HL-60 (cell line): ENCODE measurements around the gene IFNE.

Experiments
- POLR2AphosphoS5 ChIP-seq: IDR thresholded peaks from 2 replicates; pipeline ENCODE4 v1.6.1; 2012; ENCODE audit warnings: low read depth
- TF ChIP-seq, protein P1 (sequence below): IDR thresholded peaks from one replicate; pipeline ENCODE4 v1.5.1; 2011; ENCODE audit warnings: low read length, control low read depth, inconsistent platforms; ENCODE audit not compliant: insufficient read depth

DNA sequence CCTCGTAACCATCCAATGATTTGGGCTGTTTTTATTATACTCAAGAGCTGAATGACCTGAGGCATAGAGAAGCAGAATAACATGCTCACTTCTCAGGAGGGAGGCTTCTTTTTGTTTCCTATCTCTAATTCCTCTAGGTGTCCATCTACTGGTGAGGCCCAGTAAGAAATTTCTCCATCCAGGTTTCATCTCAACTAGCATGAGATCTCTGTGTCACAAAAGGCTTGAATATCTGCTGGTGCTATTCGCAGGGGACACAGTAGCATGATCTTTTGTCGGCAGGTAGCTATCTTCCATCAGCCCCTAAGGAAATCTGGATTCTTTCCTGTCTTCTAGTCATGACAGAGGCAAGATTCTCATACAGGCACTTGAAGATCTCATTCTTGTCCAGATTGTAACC, 8.9 kb downstream of the IFNE start:
- TF ChIP-seq, protein P1, sequence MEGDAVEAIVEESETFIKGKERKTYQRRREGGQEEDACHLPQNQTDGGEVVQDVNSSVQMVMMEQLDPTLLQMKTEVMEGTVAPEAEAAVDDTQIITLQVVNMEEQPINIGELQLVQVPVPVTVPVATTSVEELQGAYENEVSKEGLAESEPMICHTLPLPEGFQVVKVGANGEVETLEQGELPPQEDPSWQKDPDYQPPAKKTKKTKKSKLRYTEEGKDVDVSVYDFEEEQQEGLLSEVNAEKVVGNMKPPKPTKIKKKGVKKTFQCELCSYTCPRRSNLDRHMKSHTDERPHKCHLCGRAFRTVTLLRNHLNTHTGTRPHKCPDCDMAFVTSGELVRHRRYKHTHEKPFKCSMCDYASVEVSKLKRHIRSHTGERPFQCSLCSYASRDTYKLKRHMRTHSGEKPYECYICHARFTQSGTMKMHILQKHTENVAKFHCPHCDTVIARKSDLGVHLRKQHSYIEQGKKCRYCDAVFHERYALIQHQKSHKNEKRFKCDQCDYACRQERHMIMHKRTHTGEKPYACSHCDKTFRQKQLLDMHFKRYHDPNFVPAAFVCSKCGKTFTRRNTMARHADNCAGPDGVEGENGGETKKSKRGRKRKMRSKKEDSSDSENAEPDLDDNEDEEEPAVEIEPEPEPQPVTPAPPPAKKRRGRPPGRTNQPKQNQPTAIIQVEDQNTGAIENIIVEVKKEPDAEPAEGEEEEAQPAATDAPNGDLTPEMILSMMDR, result no peak
- TF ChIP-seq POLR2AphosphoS5, result no peak
